ENCODE measurements around the gene PBX3.
A peak's percentile ranks its signal among the peaks of the same experiment; 100 is the strongest.

Gene PBX3

DNA sequence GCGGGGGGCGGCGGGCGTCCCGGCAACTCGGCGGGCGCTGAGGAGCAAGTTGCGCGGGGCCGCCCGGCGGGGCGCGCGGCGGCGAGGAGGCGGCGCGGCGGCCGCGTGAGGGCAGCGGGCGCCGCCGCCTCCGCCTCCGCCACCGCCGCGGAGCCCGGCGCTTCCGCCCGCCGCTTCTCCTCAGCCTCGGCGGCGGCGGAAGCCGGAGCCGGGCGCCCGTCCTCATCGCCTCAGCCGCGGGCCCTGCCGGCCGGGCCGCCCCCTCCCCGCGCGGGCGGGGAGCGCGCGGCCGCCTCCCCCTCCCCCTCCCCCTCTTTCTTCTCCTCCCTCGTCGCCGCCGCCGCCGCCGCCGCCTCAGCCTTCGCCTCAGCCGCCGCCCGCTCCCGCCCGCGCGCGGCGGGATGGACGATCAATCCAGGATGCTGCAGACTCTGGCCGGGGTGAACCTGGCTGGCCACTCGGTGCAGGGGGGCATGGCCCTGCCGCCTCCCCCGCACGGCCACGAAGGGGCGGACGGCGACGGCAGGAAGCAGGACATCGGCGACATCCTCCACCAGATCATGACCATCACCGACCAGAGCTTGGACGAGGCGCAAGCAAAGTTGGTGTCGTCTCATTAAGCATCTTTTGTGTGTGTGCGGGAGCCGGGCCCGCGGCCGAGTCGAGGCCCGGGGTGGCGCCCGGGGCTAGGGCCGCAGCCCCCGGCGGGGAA lies at the start of gene PBX3:
Gene PBX3 (plus strand): TSS at position 321 of the 712 bp plus-strand sequence.
- peak; percentile 50 for DNase-seq

DNA sequence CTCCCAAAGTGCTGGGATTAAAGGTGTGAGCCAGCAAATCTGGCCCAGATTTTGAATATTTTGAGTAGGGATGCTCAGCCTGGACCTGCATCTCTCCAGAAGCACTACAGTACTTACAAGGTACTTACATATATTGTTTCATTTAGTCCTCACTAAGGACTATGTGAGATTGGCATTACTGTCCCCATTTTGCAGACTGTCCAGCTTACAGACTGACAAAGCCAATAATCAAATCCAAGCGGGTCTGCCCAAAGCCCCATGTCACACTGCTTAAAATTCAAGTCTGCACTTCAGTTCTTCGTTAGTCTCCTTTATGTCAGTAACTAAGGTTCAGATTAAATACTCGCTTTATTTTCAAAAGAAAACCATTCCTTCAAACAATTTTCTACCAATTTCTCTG lies 47.3 kb upstream of the PBX3 start:
- DNase-seq, result no peak

DNA sequence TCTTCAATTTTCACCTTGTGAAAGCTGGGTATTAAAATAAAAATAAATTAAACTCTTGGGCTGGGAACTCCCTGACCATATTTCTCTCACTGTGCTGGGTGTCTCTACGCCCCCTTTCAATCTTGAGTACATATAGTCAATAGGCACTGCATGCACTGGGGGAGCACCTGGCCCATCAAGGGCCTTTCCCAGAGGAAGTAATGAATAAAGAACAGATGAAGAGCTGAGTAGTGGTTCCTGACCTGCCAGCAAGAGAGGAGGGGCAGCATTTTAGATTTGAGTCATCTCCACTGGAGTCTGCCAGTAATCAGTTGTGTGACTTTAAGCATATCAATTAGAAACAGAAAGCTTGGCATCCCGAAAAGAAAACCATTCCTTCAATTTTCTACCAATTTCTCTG lies 46.4 kb upstream of the PBX3 start:
- DNase-seq, result no peak

DNA sequence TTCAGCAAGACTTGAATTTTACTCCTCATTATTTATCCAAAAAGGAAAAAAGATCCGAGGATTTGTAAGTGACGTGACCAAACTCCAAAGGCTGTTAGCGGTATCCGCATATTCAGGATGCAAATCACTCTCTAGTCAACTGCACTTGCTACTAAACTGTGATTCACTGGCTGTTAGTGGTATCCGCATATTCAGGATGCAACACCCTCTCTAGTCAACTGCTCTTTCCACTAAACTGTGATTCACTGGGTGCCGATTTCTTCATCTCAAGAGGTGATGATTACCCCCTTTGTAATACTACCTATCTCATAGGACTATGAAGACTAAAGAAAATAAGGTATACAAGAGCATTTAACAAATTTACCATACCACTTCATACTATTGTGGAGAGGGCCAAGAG lies 45.8 kb upstream of the PBX3 start:
- no peak for DNase-seq

DNA sequence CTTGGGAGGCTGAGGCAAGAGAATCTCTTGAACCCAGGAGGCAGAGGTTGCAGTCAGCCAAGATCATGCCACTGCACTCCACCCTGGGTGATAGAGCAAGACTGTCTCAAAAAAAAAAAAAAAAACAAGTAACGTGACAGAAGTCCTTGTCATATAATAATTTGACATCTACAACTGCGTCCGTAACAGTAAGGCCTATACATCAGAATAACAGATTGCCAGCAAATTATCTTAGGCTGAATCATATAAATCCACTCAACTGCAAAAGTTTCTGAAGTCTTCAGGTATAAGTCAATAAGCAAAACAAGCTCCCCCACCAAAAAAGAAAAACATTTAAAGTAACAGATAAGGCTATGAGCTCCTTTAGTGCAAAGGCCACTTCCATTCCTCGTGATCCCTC lies 43.5 kb upstream of the PBX3 start:
- no peak for DNase-seq

DNA sequence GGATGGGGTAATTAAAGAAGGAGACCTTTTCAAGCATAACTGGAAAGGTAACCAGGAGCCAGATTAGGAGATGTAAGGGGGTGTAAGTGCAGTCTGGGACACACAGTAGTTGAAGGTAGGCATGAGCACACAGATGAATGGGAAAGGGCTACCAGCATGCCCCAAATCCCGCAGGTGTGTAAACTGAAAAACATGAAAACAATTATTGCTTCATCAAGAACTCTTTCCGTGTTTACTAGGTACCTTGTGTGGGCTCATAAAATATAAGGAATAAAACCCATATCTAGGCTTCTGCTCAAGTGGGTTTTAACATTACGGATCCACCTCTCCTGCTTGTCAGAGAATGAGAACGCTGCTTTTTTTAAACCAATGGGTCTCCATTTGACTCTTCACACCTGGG lies 41.3 kb upstream of the PBX3 start:
- no peak for DNase-seq

DNA sequence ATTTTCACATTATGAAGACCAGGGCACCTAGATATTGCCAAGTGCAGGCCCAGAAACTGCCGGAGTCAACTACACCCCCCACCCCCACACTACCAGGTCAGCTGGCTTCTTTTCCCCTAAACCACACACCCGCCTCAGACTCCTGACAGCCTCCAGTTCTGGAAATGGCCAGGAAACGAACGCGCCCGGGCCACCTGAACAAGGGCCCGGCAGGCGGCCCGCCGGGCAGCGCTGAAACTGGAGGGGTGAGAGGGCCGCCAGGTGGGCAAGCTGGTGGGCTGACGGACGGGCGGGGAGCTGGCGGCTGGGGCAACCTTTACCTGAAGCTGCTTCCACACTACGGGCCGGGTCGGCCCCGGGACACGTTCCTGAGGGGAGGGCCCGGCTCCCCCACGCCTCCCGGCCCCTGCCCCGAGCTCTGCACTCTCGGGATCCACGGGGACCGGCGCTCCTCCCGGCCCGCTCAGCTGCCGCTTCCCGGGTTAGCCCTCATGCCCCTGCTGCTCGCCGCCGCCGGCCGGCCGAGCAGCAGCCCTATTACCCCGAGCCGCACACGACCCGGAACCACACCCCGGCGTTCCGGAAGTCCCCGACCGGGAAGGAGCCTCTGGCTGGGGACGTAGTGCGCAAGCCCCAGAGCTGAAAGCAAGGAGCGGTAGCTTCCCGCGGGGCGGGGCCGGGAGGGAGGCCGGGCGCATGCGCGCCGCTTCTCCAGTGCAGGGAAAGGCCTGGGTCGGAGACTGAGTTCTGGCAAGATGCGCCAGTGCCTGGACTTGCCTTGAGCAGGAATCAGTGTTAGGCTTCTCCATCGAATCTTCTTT lies 40.3 kb upstream of the PBX3 start, which contains the start of gene MAPKAP1:
Gene MAPKAP1 (minus strand): TSS at position 558 of the 821 bp plus-strand sequence. CDS start 34,634 bp downstream, outside the sequence.
- DNase-seq, result peak; percentile 88

DNA sequence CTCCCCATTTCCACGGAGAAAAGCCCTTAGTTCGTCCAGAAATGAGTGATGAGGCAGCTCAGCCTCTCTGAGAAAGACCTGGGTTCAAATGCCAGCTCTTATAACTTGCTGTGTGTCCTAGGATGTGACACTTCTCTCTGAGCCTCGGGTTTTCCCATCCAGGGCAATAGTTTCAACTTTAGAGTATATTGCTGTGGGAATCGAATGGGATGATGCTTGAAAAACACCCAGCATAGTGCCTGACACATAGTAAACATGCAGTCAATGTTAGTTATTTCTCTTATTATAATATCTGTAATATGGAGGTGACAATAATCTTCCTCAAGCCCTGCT lies 39.7 kb upstream of the PBX3 start:
- DNase-seq, result no peak

DNA sequence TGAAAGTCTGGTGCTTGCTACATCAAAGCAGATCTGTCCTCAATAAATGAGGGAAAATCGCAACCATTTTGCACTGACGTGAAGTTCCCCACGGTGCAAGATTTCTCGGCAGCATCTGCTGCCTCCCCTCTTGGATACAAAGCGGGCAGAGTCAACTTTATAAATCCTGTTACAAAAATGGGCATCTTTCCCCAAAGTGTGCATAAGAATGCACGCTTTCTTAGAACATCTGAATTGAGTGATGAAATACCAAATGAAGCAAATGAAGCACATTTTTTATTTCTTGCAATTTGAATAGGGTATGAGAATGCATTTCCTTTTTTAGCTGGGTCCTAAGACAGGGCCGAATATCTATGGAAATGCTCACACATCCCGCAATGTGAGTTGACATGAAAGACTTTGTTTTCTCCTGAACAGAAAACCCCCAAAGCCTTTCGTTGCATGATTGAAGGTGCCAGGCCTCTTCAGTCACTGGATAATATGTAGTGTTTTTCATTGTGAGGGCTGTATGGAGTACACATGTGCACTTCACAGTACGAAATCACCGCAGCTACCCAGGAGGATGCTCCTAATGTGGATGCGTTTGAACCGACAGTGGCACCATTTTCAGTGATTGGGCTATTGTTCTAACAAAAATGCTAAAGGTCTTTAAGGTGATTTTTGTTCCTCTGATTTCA lies 20.6 kb upstream of the PBX3 start:
- DNase-seq, result no peak

DNA sequence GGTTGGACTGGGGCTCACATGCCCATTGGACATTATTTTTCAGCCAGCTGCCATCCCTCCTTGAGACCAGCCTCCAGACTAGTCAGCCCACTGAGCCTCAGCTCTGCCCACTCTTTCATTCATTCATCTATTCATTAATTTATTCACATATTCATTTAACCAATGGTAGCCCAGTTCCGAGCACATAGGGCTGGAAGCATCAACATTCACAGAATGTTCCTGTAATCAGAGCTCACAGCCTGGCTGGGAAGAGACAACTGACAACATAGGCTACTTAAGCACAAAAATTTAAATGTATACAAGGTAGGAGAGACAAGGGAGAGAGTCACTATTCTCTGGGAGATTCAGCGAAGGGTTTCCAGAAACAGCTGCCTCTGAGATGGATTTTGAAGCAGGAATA lies 17.0 kb upstream of the PBX3 start:
- no peak for DNase-seq

DNA sequence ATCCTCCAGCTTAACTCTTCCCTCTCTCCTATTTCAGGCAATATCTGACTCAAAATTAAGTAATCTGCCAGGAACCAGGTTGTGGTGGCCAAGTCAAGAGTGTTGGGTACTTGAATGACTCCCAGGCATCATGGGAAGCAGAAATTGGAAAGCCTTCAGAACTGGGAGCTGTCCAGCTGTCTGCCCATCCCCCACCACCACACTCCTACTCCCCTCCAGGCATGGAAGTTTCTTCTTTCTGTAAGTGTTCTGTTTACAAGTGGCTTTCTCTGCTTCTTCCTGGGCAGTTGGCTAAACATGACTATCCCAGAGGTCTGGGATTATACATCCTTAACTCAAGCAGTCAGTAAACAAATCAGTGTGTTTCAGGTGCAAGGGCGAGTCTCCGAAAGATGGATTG lies 14.6 kb upstream of the PBX3 start:
- no peak for DNase-seq

DNA sequence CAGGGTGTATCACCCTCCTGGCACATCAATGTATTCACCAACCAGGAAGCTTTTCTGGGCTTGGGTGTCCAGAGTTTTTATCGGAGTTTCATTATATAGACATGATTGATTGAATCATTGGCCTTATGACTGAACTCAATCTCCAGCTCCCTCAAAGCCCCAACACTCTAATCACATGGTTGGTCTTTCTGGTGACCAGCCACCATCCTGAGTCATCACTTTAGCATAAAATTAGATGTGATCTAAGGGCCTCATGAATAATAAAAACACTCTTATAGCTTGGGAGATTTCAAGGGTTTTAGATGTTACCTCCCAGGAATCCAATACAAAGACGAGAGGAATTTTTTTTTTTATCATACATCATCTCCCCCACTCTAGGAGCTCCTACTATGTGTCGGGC lies 7.7 kb upstream of the PBX3 start:
- DNase-seq, result no peak

DNA sequence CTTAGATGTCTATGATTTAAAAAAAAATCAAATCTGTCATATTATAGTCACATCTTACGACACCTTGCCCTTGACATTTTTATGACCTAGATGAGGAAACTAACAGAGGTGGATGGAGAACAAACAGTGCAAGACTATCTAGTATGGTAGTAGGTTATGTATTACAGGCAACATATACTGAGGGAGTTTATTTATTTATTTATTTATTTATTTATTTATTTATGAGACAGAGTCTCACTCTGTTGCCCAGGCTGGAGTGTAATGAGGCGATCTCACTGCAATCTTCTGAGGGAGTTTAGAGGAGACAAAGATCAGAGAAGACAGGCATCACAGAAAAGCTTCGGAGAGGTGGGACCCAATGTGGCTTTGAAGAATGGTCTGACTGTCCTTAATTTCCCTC lies 4.5 kb upstream of the PBX3 start:
- no peak for DNase-seq

DNA sequence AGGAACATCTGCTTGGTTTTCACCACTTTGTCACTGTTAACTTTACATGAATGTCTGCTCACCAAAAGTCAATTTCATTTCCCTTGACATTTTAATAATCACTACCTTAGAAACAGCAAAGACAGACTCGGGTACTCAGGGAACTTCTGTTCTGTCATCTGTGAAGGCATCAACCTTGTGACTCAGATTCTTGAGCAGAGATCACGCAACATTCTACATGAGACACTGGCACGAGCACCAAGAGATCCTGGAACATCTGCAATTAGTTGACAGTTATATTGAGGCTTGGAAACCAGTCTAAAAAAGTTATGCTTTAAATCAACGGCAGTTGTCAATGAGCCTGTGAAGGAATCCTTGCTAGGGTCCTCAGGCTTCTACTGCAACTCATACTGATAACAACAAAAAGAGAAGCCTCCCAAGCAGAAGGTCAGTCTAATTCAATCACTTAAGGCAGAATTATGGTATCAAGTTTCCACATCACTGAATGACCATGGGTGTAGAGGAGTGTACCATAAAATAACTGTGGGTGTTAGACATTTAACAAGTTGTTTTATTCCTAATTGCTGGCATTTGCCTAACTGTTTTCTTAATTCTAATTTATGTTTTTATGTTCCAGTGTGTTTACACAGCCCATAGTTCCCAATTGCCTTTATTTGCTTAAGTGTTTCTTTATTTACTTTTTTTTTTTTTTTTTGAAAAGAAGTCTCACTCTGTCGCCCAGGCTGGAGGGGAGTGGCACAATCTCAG lies 3.3 kb upstream of the PBX3 start:
- peak; percentile 79 for DNase-seq

DNA sequence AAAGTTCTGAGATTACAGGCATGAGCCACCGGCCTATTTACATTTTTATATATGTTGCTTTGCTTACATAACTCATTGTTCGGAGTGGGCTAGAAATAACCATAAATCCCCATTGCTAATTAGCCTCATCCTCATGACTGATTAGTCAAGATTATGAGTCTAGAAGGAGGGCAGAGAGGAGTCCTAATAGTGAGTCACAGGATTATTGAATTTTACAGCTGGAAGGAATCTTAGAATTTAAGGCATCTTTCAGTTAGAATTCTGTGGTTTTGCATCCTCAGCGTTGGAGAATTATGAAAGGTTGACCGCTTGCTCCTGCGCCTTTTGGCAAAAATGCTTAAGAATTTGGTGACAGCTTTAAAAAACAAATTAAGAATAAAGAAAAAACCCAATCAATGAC lies 2.6 kb upstream of the PBX3 start:
- DNase-seq, result no peak

DNA sequence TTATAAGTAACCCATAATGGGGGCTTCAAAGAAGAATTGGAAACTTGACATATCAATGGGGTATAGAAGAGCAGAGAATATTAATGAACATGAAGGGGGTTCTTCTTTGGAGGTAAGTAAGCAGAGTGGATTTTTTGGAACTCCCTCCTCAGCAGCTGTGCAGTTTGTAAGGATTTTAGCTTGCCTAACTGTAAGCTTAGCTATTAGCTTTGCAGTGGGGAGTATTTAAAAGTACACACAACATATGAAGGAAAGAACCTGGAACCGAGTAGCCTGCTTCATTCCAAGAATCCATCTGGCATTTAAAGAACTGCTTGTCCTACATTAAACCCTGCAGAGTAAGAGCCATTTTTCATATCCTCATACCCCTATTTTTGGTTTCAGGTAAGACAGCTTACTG lies 2.2 kb upstream of the PBX3 start:
- no peak for DNase-seq

DNA sequence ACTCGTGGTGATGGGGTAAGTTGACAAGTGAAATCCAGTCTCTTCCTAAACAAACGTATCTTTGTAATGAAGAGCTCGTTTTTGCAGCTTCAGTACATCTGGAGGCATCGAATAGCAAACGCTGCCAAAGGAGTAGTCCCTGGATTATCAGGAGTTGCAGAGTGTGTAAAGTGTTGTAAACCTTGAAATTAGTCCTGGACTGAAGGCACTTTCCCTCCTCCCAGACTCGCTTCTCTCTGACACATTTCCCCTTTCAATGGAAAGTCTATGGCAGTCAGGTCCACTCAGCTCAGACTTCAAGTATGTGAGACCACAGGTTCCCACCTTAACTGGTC lies 1.5 kb upstream of the PBX3 start:
- DNase-seq, result no peak

DNA sequence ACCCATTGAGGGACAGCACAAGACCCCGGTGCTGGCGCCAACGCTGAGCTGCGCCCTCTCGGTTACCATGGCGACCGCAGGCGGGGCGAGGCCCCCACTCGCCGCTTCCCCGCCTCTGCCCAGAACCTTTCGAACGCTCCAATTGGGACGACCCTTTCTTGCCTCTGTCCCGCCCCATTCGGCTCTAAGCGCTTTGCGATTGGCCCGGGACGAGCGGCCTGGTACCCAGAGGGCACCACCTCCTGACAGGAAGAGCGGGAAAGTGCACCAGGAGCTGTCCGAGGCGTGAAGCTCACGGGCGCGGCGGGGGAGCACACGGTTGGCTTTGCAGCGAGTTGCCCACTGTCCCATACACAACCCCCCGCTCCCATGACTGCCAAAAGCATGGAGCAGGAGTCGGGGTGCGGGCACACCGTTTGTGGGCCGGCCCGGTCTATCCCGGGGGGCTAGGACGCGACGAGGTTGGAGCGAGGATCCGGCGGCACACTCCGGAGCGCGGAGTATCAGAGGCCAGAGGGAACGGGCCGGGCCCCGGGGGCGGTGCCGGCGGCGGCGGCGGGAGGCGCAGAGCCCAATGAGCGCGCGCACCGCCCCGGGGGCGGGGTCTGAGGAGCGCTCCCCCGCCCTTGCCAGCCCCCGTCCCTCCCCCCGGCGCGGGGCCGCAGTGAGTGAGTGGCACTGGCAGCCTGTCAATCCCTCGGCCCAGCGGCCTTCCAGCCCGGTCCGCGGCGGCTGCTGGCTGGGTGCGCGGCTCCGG lies 978 bp upstream of the PBX3 start:
- peak; percentile 95 for DNase-seq

DNA sequence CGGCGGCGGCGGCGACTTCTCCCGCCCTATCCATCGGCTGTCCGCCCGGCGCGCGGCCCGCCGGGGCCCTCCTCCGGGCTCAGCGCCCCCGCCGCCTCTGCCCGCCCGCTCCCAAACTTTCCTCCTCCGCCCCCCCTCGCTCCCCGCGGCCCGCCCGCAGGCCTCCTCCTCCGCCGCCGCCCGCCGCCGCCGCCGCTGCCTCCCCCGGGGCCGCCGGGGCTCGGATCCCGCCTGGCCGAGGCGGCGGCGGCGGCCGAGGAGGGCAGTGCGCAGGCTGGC lies 460 bp upstream of the PBX3 start:
- no peak for DNase-seq

DNA sequence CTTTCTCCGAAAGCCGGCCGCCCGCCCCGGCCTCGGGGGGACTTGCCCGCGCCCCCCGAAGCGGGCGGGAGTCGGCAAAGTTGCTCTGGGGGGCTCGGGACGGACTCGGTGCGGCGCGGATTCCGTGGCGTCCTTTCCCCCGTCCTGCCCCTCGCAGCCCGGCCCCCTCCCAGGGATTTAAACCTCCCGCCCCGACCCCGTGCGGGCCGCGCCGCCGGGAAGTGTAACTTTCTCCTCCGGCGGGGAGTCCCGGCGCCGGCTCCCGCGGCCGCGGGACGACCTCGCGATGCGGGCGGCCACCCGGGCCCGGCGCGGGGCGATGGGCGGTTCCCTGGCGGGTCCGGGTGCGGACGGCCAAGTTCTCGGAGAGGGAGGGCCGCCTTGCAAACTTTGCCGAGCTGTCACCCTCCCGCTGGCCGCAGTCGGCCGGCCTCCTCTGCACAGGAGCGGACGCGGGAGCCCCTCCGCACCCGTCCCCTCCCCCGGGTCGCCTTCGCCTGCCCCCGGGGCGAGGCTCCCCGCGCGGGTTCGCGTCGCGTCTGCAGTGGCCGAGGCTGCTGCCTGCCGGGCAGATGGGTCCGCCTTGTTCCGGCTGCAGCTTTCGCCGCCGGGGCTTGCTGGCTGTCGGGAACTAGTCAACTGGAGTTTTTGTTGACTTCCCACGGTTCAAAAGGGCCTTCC lies 732 bp downstream of the PBX3 start:
- no peak for DNase-seq

DNA sequence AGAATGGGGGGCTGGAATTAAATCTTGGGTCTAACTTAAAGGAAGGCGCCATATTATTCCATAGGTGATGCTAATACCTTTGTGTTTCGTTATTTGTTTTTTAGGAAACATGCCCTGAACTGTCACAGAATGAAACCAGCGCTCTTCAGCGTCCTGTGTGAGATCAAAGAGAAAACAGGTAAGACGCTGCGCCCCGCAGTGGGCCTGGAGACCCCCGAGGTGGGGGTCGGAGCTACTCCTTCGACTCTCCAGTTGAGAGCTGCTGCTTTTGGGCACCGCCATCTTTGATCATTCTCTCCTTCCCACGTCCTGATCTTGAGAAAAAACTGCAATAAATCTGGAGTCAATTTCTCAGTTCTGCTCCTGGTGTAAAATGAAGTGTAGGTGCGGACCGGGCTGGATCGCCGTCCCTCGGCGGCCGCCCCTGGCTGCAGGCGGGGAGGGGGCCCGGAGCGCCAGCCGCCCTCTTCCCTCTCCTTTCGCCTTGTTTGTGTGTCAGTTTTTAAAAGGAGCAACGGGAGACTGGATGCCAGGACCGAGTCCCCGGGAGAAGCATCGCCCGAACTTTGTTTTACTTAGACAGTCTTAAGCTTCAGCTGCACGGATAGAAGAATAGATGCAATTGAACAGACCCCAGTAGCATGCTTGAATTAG lies 1.4 kb downstream of the PBX3 start:
- no peak for DNase-seq

All from NCI-H748 treated with DMSO at 0.1 percent for 48 hours (cell line).